Ishikawa (cell line): Measurements from ENCODE around the gene MYBPH.

Source experiments
- CEBPB ChIP-seq: IDR thresholded peaks from 2 replicates; pipeline ENCODE4 v1.6.1; 2012
- CREB1 ChIP-seq: IDR thresholded peaks from 2 replicates; pipeline ENCODE4 v1.6.1; 2012; ENCODE audit warnings: low read depth
- EGR1 ChIP-seq: IDR thresholded peaks from 2 replicates; pipeline ENCODE4 v1.6.1; 2012
- EP300 ChIP-seq: IDR thresholded peaks from 2 replicates; pipeline ENCODE4 v1.6.1; 2012; ENCODE audit warnings: borderline replicate concordance
- FOXM1 ChIP-seq: IDR thresholded peaks from 2 replicates; pipeline ENCODE4 v1.6.1; 2012; ENCODE audit warnings: low read depth, borderline replicate concordance
- MAX ChIP-seq: IDR thresholded peaks from 2 replicates; pipeline ENCODE4 v1.6.1; 2012
- NFIC ChIP-seq: IDR thresholded peaks from 2 replicates; pipeline ENCODE4 v1.6.1; 2012
- RAD21 ChIP-seq: IDR thresholded peaks from 2 replicates; pipeline ENCODE4 v1.6.1; 2012; ENCODE audit warnings: low read depth
- REST ChIP-seq: IDR thresholded peaks from 2 replicates; pipeline ENCODE4 v1.6.1; 2012; ENCODE audit warnings: low read depth, mild to moderate bottlenecking
- TAF1 ChIP-seq: IDR thresholded peaks from 2 replicates; pipeline ENCODE4 v1.6.1; 2012; ENCODE audit warnings: low read depth, mild to moderate bottlenecking
- TCF12 ChIP-seq: IDR thresholded peaks from 2 replicates; pipeline ENCODE4 v1.6.1; 2012; ENCODE audit warnings: low read depth
- TEAD4 ChIP-seq: IDR thresholded peaks from 2 replicates; pipeline ENCODE4 v1.6.1; 2012
- USF1 ChIP-seq: IDR thresholded peaks from 2 replicates; pipeline ENCODE4 v1.6.1; 2012
- YY1 ChIP-seq: IDR thresholded peaks from 2 replicates; pipeline ENCODE4 v1.6.1; 2012; ENCODE audit warnings: low read depth

- no peak for TF ChIP-seq RAD21
- TF ChIP-seq REST: no peak
- TF ChIP-seq EGR1: no peak
- no peak for TF ChIP-seq TEAD4
- no peak for TF ChIP-seq MAX
- no peak for TF ChIP-seq CREB1
- TF ChIP-seq NFIC: no peak
- no peak for TF ChIP-seq EP300
- TF ChIP-seq USF1: no peak
- TF ChIP-seq FOXM1: no peak
- no peak for TF ChIP-seq TAF1
- TF ChIP-seq CEBPB: no peak
- TF ChIP-seq YY1: no peak
- TF ChIP-seq TCF12: no peak
Measured at GRCh38 chr1:203130358-203130985, 45.2 kb downstream of the MYBPH start.
